CD14-positive monocyte (primary cell): ENCODE results near the gene RAC2. TPM values are rescaled to one million over a fixed set of nuclear protein-coding genes. Genes with fewer than 3 reads are reported as not detected.

Source experiments
- DNase-seq, 3 donors: peaks; one replicate each; pipeline ENCODE4 v3.0.0-alpha.2; 2011 to 2022
- H2AFZ ChIP-seq: 2 replicates; pipeline ENCODE4 v1.6.0; 2012; ENCODE audit warnings: mild to moderate bottlenecking, low read depth, low read length, inconsistent platforms; ENCODE audit not compliant: insufficient read depth, poor library complexity, severe bottlenecking
- H3K27ac ChIP-seq, 2 donors: 1 replicate in 1 of 2; 2 replicates in 1 of 2; pipeline ENCODE4 v1.5.1; 2012 to 2013; ENCODE audit warnings: low read length in 2 of 2, control low read depth in 1 of 2, inconsistent platforms in 1 of 2, low read depth in 1 of 2, mild to moderate bottlenecking in 1 of 2
- H3K27me3 ChIP-seq, 2 donors: one replicate each; pipeline versions ENCODE4 v1.6.0 to v1.6.1; 2011 to 2013; ENCODE audit warnings: low read length in 2 of 2; ENCODE audit not compliant: control insufficient read depth in 2 of 2, insufficient read depth in 2 of 2
- H3K36me3 ChIP-seq, 2 donors: replicated peaks in 1 of 2; 1 replicate in 1 of 2; 2 replicates in 1 of 2; pipeline versions ENCODE4 v1.5.1 to v1.6.1; 2012 to 2013; ENCODE audit warnings: low read length in 2 of 2, control low read depth in 1 of 2, inconsistent platforms in 1 of 2, mild to moderate bottlenecking in 1 of 2; ENCODE audit not compliant: insufficient read depth in 2 of 2, control insufficient read depth in 1 of 2
- H3K4me1 ChIP-seq, 2 donors: 1 replicate in 1 of 2; 2 replicates in 1 of 2; pipeline versions ENCODE4 v1.5.1 to v1.6.1; 2012 to 2013; ENCODE audit warnings: low read length in 2 of 2, control low read depth in 1 of 2, inconsistent platforms in 1 of 2, mild to moderate bottlenecking in 1 of 2, moderate library complexity in 1 of 2; ENCODE audit not compliant: insufficient read depth in 2 of 2, control insufficient read depth in 1 of 2
- H3K4me2 ChIP-seq: replicated peaks from 2 replicates; pipeline ENCODE3; 2012; ENCODE audit warnings: low read length, moderate library complexity, mild to moderate bottlenecking; ENCODE audit not compliant: poor library complexity, severe bottlenecking; ENCODE audit errors: extremely low read depth
- H3K4me3 ChIP-seq, 3 experiments: fragments of 200-600 bp in 1 of 3; sonication (generic) in 1 of 3; replicated peaks in 1 of 3; 1 replicate in 2 of 3; 2 replicates in 1 of 3; pipeline ENCODE4 v1.5.1; 2011 to 2013; ENCODE audit warnings: low read length in 3 of 3, mild to moderate bottlenecking in 3 of 3, control low read depth in 2 of 3, low read depth in 2 of 3, inconsistent platforms in 1 of 3, moderate library complexity in 1 of 3
- H3K79me2 ChIP-seq: 2 replicates; pipeline ENCODE4 v1.6.0; 2012; ENCODE audit warnings: mild to moderate bottlenecking, control low read depth, inconsistent platforms, low read length, moderate library complexity; ENCODE audit not compliant: insufficient read depth
- H3K9ac ChIP-seq: 2 replicates; pipeline ENCODE4 v1.6.0; 2017; ENCODE audit warnings: low read length, mild to moderate bottlenecking; ENCODE audit not compliant: insufficient read depth, poor library complexity, severe bottlenecking
- H3K9me3 ChIP-seq, 2 donors: replicated peaks in 1 of 2; 1 replicate in 1 of 2; 2 replicates in 1 of 2; pipeline versions ENCODE4 v1.5.1 to v1.6.1; 2012 to 2013; ENCODE audit warnings: low read length in 2 of 2, control low read depth in 1 of 2; ENCODE audit not compliant: control insufficient read depth in 1 of 2, insufficient read depth in 1 of 2
- H4K20me1 ChIP-seq: 2 replicates; pipeline ENCODE4 v1.6.0; 2012; ENCODE audit warnings: mild to moderate bottlenecking, low read length, control low read depth, moderate library complexity; ENCODE audit not compliant: insufficient read depth
- H3K27ac Mint-ChIP-seq, 7 donors: one replicate each; pipeline ENCODE4 v1.8.0; 2020; ENCODE audit warnings: mild to moderate bottlenecking in 7 of 7, mixed read lengths in 7 of 7, moderate library complexity in 6 of 7, inconsistent platforms in 2 of 7
- H3K27me3 Mint-ChIP-seq, 3 donors: one replicate each; pipeline ENCODE4 v1.8.0; 2021 to 2022; ENCODE audit warnings: low read depth in 3 of 3, mild to moderate bottlenecking in 3 of 3, mixed read lengths in 3 of 3, moderate library complexity in 3 of 3, inconsistent platforms in 1 of 3
- H3K36me3 Mint-ChIP-seq, 2 donors: one replicate each; pipeline ENCODE4 v1.8.0; 2020; ENCODE audit warnings: mixed read lengths in 2 of 2, inconsistent platforms in 1 of 2, mild to moderate bottlenecking in 1 of 2
- H3K4me1 Mint-ChIP-seq: one replicate; pipeline ENCODE4 v1.8.0; 2020; ENCODE audit warnings: mild to moderate bottlenecking, mixed read lengths
- H3K4me3 Mint-ChIP-seq, 2 donors: one replicate each; pipeline ENCODE4 v1.8.0; 2020; ENCODE audit warnings: mild to moderate bottlenecking in 2 of 2, mixed read lengths in 2 of 2, moderate library complexity in 1 of 2
- H3K9me3 Mint-ChIP-seq, 7 donors: one replicate each; pipeline ENCODE4 v1.8.0; 2020 to 2022; ENCODE audit warnings: mixed read lengths in 7 of 7, mild to moderate bottlenecking in 6 of 7, moderate library complexity in 6 of 7, inconsistent platforms in 2 of 7
- CTCF ChIP-seq: fragments of 200-600 bp; IDR thresholded peaks from one replicate; pipeline ENCODE4 v1.8.0; 2022; ENCODE audit warnings: antibody characterized with exemption, mild to moderate bottlenecking
- WGBS: methylation state at CpG from one replicate; pipeline ENCODE4 v1.1.5; 2013; ENCODE audit warnings: missing lambda C conversion rate; ENCODE audit not compliant: insufficient coverage; 5-methylcytosine and 5-hydroxymethylcytosine counted together
- intact Hi-C, 2 donors: fragments of 100-400 bp; cut with micrococcal nuclease; formaldehyde crosslinking; loops; one replicate each; pipeline versions ENCODE4 v1.15.0 to v1.15.1; 2023
- polyA plus RNA-seq, 3 donors: library from polyadenylated mRNA; depleted of rRNA in 1 of 3; unstranded in 2 of 3; stranded (reverse) in 1 of 3; fragments of 300-500 nt in 2 of 3; fragments of >200 nt in 1 of 3; fragmentation: Illumina TruSeq in 2 of 3; gene quantifications; 1 replicate in 2 of 3; 2 replicates in 1 of 3; pipeline ENCODE4 v1.2.3, GENCODE V29; 2012 to 2021

RAC2 gene
- polyA plus RNA-seq, 3 donors, result 360 to 529 (median 526) TPM

GRCh38 chr22:37273846-37274225, 29.8 kb upstream of the RAC2 start:
- Histone ChIP-seq H4K20me1 (no peaks in the 10 kb centered on the region), H3K27me3 (no peaks in the 10 kb centered on the region), H3K4me2 (peak overlapping the region; percentile 41), H3K79me2 (no peaks in the 10 kb centered on the region), H2AFZ (no peak overlapping the region), H3K4me3 (peak overlapping the region in 1 of 3 experiments; percentile 41), H3K9me3 (no peaks in the 10 kb centered on the region), H3K4me1 (peaks cover 92 to 97% of the 10 kb centered on the region in 2 donors), H3K9ac (no peak overlapping the region), H3K36me3 (no peaks in the 10 kb centered on the region), H3K27ac (peak overlapping the region; percentile 53 to 80)
- no peak for TF ChIP-seq CTCF
- Mint-ChIP-seq H3K27me3 (peaks cover 0 to 7% (median 0%) of the 10 kb centered on the region in 3 donors), H3K4me1 (peaks cover 92% of the 10 kb centered on the region), H3K9me3 (peaks cover 0 to 4% (median 2%) of the 10 kb centered on the region in 7 donors), H3K4me3 (peak overlapping the region in 1 of 2 donors; percentile 48), H3K36me3 (peaks cover 0 to 3% of the 10 kb centered on the region in 2 donors), H3K27ac (peak overlapping the region; percentile 40 to 95 (median 64))
- no peak for DNase-seq
- intact Hi-C loops, result no loop called here
- 76% methylated on average over 6 of the region's 8 CpGs for whole genome bisulfite sequencing

- Histone ChIP-seq H4K20me1 (no peaks in the 10 kb centered on the region), H3K4me2 (peak overlapping the region; percentile 6), H3K9me3 (no peaks in the 10 kb centered on the region), H3K4me1 (peaks cover 93 to 97% of the 10 kb centered on the region in 2 donors), H3K36me3 (no peaks in the 10 kb centered on the region), H3K4me3 (no peak overlapping the region), H3K79me2 (no peaks in the 10 kb centered on the region), H3K27me3 (no peaks in the 10 kb centered on the region), H3K9ac (no peak overlapping the region), H2AFZ (peak overlapping the region; percentile 23), H3K27ac (peak overlapping the region in 1 of 2 donors; percentile 80)
- Mint-ChIP-seq H3K27ac (peak overlapping the region; percentile 54 to 95 (median 64)), H3K4me1 (peaks cover 92% of the 10 kb centered on the region), H3K27me3 (peaks cover 0 to 7% (median 0%) of the 10 kb centered on the region in 3 donors), H3K9me3 (peaks cover 0 to 4% (median 2%) of the 10 kb centered on the region in 7 donors), H3K36me3 (peaks cover 0 to 3% of the 10 kb centered on the region in 2 donors), H3K4me3 (peak overlapping the region in 1 of 2 donors; percentile 48)
- WGBS, result 58% methylated on average over 13 of the region's 17 CpGs
- DNase-seq, result peak in 2 of 3 donors; percentile 65 to 75
- intact Hi-C loops, result no loop called here
- no peak for TF ChIP-seq CTCF
Measured at GRCh38 chr22:37273126-37273845, 29.2 kb upstream of the RAC2 start.
